GM12892 (cell line): ENCODE measurements around the gene SPARC.

ENCODE experiments used
- DNase-seq: peaks from one replicate; pipeline ENCODE4 v3.0.0; 2011; ENCODE audit not compliant: insufficient read length
- FAIRE-seq: peaks from 2 replicates; lab custom pipeline; 2011; peaks lifted over from hg19 to GRCh38; lab: Jason Lieb, UNC
- POLR2A ChIP-seq: IDR thresholded peaks from 2 replicates; pipeline ENCODE4 v1.6.1; 2011; ENCODE audit warnings: low read depth, low read length, control low read depth
- POLR2AphosphoS5 ChIP-seq: IDR thresholded peaks from 2 replicates; pipeline ENCODE4 v1.6.1; 2011; ENCODE audit warnings: low read depth, low read length, control low read depth
- TAF1 ChIP-seq: IDR thresholded peaks from 2 replicates; pipeline ENCODE4 v1.6.1; 2011; ENCODE audit warnings: low read depth, mild to moderate bottlenecking, control low read depth, low read length, borderline replicate concordance

SPARC gene

GRCh38 chr5:151646334-151646733 is 40.4 kb downstream of the SPARC start:
- no peak for TF ChIP-seq TAF1
- TF ChIP-seq POLR2A, result no peak
- no peak for TF ChIP-seq POLR2AphosphoS5
- DNase-seq (no peak), FAIRE-seq (no peak)

DNA sequence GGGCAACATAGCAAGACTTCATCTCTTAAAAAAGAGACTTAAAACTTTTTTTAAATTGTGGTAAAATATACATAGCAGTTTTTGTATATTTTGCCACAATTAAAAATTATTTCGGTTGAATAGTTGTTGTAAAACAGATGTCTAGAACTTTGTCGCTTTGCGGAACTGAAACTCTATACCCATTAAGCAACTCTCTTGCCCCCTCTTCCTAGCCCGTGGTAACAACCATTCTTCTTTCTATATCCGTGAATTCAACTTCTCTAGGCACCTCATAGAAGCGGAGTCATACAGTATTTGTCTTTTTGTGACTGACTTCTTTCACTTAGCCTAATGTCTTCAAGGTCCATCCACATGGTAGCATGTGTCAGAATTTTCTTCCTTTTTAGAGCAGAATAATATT is 43.3 kb downstream of the SPARC start:
- TF ChIP-seq POLR2AphosphoS5 (no peak), TAF1 (no peak), POLR2A (no peak)
- no peak for DNase-seq
- FAIRE-seq, result no peak

- DNase-seq (no peak), FAIRE-seq (no peak)
- TF ChIP-seq POLR2AphosphoS5, result no peak
- TF ChIP-seq TAF1, result no peak
- no peak for TF ChIP-seq POLR2A
Observed at GRCh38 chr5:151642472-151643140, 44.1 kb downstream of the SPARC start.

GRCh38 chr5:151638619-151639018 is 48.1 kb downstream of the SPARC start:
- DNase-seq (no peak), FAIRE-seq (no peak)
- TF ChIP-seq TAF1 (no peak), POLR2A (no peak), POLR2AphosphoS5 (no peak)

DNA sequence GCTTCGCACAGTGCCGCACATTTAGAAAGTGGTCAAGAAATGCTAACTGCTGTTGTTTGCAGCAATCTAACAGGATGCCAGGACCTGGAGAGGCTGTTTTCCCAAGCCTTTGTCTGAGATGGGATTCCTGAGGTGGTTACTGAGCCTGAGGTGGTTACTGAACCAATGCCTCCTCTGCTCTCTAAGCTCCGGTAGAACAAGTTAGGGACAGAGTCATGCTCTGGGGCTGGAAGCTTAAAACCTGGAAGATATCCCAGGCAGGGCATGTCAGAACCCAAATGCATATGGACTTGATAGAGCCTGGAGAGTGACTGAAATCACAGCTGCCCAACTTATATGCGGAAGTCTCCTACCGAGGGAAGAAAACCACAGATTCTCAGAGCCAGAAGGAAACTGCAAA is 49.0 kb downstream of the SPARC start:
- DNase-seq (no peak), FAIRE-seq (no peak)
- TF ChIP-seq POLR2AphosphoS5 (no peak), POLR2A (no peak), TAF1 (no peak)

GRCh38 chr5:151633892-151634291 is 52.8 kb downstream of the SPARC start:
- TF ChIP-seq POLR2AphosphoS5 (no peak), POLR2A (no peak), TAF1 (no peak)
- FAIRE-seq (no peak), DNase-seq (no peak)

- DNase-seq (no peak), FAIRE-seq (no peak)
- no peak for TF ChIP-seq POLR2A
- no peak for TF ChIP-seq POLR2AphosphoS5
- TF ChIP-seq TAF1, result no peak
Observed at GRCh38 chr5:151632941-151633340, 53.8 kb downstream of the SPARC start.

DNA sequence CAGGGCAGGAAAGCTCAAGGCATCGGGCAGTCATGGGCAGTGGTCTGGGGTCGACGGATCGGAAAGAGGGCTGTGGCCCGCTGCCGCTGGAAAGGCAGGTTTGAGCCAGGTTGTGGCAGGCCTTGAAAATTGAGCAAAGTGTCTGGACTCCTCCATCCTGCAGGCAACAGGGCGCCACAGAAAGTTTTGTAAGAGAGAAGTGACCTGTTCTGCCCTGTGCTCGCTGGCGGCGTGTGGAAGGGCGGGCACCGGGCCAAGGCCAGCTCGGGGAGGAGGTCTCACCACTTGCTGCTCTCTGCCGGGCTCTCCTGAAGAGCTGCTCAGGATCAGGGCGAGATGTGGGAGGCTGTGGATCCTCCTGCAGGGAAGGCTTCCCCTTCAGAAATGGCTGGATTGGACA is 54.2 kb downstream of the SPARC start:
- DNase-seq (no peak), FAIRE-seq (no peak)

DNA sequence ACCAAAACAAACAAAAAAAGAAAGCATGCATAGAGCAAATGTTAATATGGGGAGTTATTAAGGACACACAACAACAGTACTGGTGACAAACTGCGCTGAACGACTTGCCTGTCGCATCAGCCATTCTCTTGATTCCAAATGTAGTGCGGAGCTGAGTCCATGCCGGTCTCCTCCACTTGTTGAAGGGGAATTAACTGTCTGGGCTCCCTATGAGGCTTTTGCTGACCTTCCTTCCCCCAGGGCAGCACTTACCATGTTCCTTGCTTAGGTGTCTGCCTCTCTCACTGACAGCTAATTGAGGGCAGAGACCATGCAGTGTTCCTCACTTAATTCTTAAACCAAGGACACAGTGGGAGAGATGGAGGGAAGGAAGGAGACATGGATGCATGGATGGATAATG is 54.8 kb downstream of the SPARC start:
- DNase-seq (no peak), FAIRE-seq (no peak)
- no peak for TF ChIP-seq POLR2A
- TF ChIP-seq TAF1, result no peak
- no peak for TF ChIP-seq POLR2AphosphoS5

More for the DNA sequence above, 54.2 kb downstream of the SPARC start:
- no peak for TF ChIP-seq TAF1
- no peak for TF ChIP-seq POLR2A
- no peak for TF ChIP-seq POLR2AphosphoS5

- TF ChIP-seq POLR2AphosphoS5, result no peak
- no peak for TF ChIP-seq POLR2A
- no peak for TF ChIP-seq TAF1
- FAIRE-seq, result no peak
- DNase-seq, result no peak
Observed at GRCh38 chr5:151630088-151630487, 56.6 kb downstream of the SPARC start.

- FAIRE-seq, result no peak
- no peak for TF ChIP-seq POLR2AphosphoS5
- no peak for TF ChIP-seq TAF1
- TF ChIP-seq POLR2A, result no peak
- no peak for DNase-seq
Observed at GRCh38 chr5:151628112-151628823, 58.4 kb downstream of the SPARC start.

GRCh38 chr5:151627650-151628049 is 59.1 kb downstream of the SPARC start:
- TF ChIP-seq TAF1 (no peak), POLR2AphosphoS5 (no peak), POLR2A (no peak)
- FAIRE-seq (no peak), DNase-seq (no peak)
